KG1 (cell line): ENCODE measurements around the gene DDX51.

ENCODE experiments used
- DNase-seq: peaks from one replicate; lab custom pipeline; 2025; lab: John Stamatoyannopoulos, UW

Gene DDX51

GRCh38 chr12:132166801-132167591 is 22.9 kb upstream of the DDX51 start:
- no peak for DNase-seq

GRCh38 chr12:132166093-132166492 is 22.0 kb upstream of the DDX51 start:
- no peak for DNase-seq

- no peak for DNase-seq
These were observed 21.5 kb upstream of the DDX51 start for GRCh38 chr12:132165584-132165983.

GRCh38 chr12:132164426-132164825 is 20.3 kb upstream of the DDX51 start:
- no peak for DNase-seq

GRCh38 chr12:132163911-132164288 is 19.8 kb upstream of the DDX51 start:
- DNase-seq: no peak

GRCh38 chr12:132163041-132163910 is 19.2 kb upstream of the DDX51 start:
- DNase-seq: no peak

- DNase-seq: no peak
These were observed 18.5 kb upstream of the DDX51 start for GRCh38 chr12:132162508-132163031.

- no peak for DNase-seq
These were observed 17.8 kb upstream of the DDX51 start for GRCh38 chr12:132161796-132162507.

GRCh38 chr12:132161036-132161781 is 17.1 kb upstream of the DDX51 start:
- DNase-seq: no peak

- no peak for DNase-seq
These were observed 16.5 kb upstream of the DDX51 start for GRCh38 chr12:132160601-132161035.

GRCh38 chr12:132160016-132160415 is 15.9 kb upstream of the DDX51 start:
- no peak for DNase-seq

GRCh38 chr12:132159555-132160003 is 15.5 kb upstream of the DDX51 start:
- no peak for DNase-seq

- no peak for DNase-seq
These were observed 14.8 kb upstream of the DDX51 start for GRCh38 chr12:132158677-132159554.

GRCh38 chr12:132157733-132158409 is 13.8 kb upstream of the DDX51 start:
- DNase-seq: no peak

GRCh38 chr12:132156573-132157325 is 12.6 kb upstream of the DDX51 start:
- DNase-seq: no peak

- no peak for DNase-seq
These were observed 11.9 kb upstream of the DDX51 start for GRCh38 chr12:132155771-132156572.

GRCh38 chr12:132154941-132155770 is 11.0 kb upstream of the DDX51 start:
- no peak for DNase-seq
